Embryonic facial prominence (tissue), 1 donor: ENCODE measurements around the gene CWC27.
"Not testable (repeated sequence)": the region's sequence is repeated elsewhere in the genome, so short reads cannot be mapped to it uniquely, and the experiment has no call there.

Experiments
- DNase-seq: peaks from one replicate; pipeline ENCODE4 v3.0.0-alpha.2; 2016; ENCODE audit errors: extremely low spot score

CWC27 gene

GRCh38 chr5:64788156-64788555 lies 19.4 kb downstream of the CWC27 start:
- DNase-seq = no peak

- DNase-seq = no peak
Measured at GRCh38 chr5:64789457-64789856, 20.7 kb downstream of the CWC27 start.

- no peak for DNase-seq
Measured at GRCh38 chr5:64790210-64790609, 21.5 kb downstream of the CWC27 start.

GRCh38 chr5:64792469-64792868 lies 23.7 kb downstream of the CWC27 start:
- DNase-seq = no peak

- no peak for DNase-seq
Measured at GRCh38 chr5:64794053-64794770, 25.5 kb downstream of the CWC27 start.

- no peak for DNase-seq
Measured at GRCh38 chr5:64796301-64796700, 27.6 kb downstream of the CWC27 start.

- no peak for DNase-seq
Measured at GRCh38 chr5:64800926-64801325, 32.2 kb downstream of the CWC27 start.

- DNase-seq = no peak
Measured at GRCh38 chr5:64806537-64806936, 37.8 kb downstream of the CWC27 start.

GRCh38 chr5:64807520-64807919 lies 38.8 kb downstream of the CWC27 start:
- no peak for DNase-seq

- peak; percentile 51 for DNase-seq
Measured at GRCh38 chr5:64811050-64811640, 42.4 kb downstream of the CWC27 start.

- DNase-seq = no peak
Measured at GRCh38 chr5:64814073-64814472, 45.3 kb downstream of the CWC27 start.

- DNase-seq = no peak
Measured at GRCh38 chr5:64818245-64818644, 49.5 kb downstream of the CWC27 start.

GRCh38 chr5:64819345-64819744 lies 50.6 kb downstream of the CWC27 start:
- not testable (repeated sequence) for DNase-seq

GRCh38 chr5:64822320-64822719 lies 53.6 kb downstream of the CWC27 start:
- no peak for DNase-seq

GRCh38 chr5:64826541-64826940 lies 57.8 kb downstream of the CWC27 start:
- DNase-seq = no peak

- DNase-seq = no peak
Measured at GRCh38 chr5:64827703-64828102, 59.0 kb downstream of the CWC27 start.

GRCh38 chr5:64830650-64831049 lies 61.9 kb downstream of the CWC27 start:
- not testable (repeated sequence) for DNase-seq

GRCh38 chr5:64831996-64832395 lies 63.3 kb downstream of the CWC27 start:
- no peak for DNase-seq

GRCh38 chr5:64834037-64834436 lies 65.3 kb downstream of the CWC27 start:
- DNase-seq = no peak

- no peak for DNase-seq
Measured at GRCh38 chr5:64834611-64835010, 65.9 kb downstream of the CWC27 start.

GRCh38 chr5:64835266-64835665 lies 66.5 kb downstream of the CWC27 start:
- DNase-seq = no peak

GRCh38 chr5:64836190-64836755 lies 67.5 kb downstream of the CWC27 start:
- DNase-seq = no peak

GRCh38 chr5:64836786-64837185 lies 68.1 kb downstream of the CWC27 start:
- no peak for DNase-seq
